ENCODE results near the gene ZNF710. TPM values are rescaled to one million over a fixed set of nuclear protein-coding genes. Genes with fewer than 3 reads are reported as not detected.

ZNF710 gene
- total RNA-seq, 1 experiment from 2014 or later = 10.0 TPM

DNA sequence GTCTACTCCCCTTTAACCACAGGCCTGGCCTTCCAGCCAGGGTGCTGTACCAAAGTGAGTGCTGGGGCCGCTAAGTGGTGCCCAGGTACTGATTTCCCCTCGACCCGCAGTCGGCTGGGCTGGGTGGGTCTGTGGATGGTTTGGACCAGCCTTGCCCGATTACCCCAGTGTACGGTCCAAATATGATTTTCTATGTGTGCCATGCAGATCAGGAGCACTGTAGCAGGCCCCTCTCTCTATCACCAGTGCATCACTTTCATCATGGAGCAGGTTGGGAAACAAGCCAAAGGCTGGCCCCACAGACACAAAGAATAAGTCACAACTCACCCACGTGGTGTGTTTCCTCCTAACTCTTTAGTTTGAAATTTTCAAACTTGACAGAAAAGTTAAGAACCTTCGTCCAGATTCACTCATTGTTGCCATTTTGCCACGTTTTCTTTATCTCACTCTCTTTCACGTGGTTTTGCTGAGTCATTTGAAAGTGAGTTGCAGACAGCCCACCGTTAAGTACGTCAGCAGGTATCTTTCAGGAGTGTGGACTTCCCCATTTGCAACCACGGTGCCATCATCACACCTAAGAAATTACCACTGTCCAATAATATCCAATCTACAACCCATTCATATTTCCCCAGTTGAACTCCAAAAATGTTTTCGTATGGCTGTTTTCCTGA, 37.0 kb downstream of the ZNF710 start (continued):
- TF ChIP-seq CEBPB (IDR thresholded peaks at IDR 0.05; ENCODE audit: low read depth) (no peak), EZH2phosphoT487 (IDR thresholded peaks at IDR 0.05; ENCODE audit: borderline replicate concordance) (no peak)

DNA sequence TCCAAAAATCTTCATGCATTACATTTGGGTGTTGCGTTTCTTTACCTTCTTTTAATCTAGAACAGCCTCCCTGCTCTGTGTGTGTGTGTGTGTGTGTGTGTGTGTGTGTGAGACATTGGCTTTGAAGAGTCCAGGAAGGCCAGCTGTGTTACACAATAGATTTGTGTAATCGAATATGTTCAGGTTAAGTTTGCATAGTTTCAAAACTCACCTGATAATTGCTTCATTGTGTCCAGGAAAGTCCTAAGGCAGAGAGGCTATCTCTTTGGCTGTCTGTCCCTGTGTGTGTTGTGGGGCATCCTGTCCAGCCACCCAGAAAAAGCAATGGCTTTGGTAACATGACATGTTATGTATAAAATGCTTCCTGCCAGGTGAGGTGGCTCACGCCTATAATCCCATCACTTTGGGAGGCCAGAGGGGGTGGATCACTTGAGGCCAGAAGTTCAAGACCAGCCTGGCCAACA, 37.5 kb downstream of the ZNF710 start:
- no peak for ATAC-seq
- Histone ChIP-seq H3K27ac (ENCODE audit: low read depth, low read length) (no peak overlapping the region), H4K20me1 (ENCODE audit: insufficient read depth) (no peaks in the 10 kb centered on the region), H3K36me3 (ENCODE audit: control insufficient read depth in 1 of 2, insufficient read depth in 2 of 2, low read length in 2 of 2) (no peaks in the 10 kb centered on the region), H3K4me3 (replicated peaks in 1 of 2; ENCODE audit: low read depth in 1 of 2, low read length in 2 of 2) (no peak overlapping the region), H3K9ac (ENCODE audit: low read length) (no peak overlapping the region), H3K79me2 (ENCODE audit: insufficient read depth, low read length) (no peaks in the 10 kb centered on the region), H2AFZ (ENCODE audit: low read depth, low read length, poor library complexity, severe bottlenecking) (no peak overlapping the region), H3K4me2 (ENCODE audit: low read length) (no peak overlapping the region), H3K4me1 (ENCODE audit: control insufficient read depth in 1 of 2, insufficient read depth in 2 of 2, low read length in 2 of 2) (peaks cover 7 to 34% of the 10 kb centered on the region in 2 experiments), H3K9me2 (ENCODE audit: insufficient read depth) (no peaks in the 10 kb centered on the region), H3K9me3 (ENCODE audit: control insufficient read depth in 1 of 2, insufficient read depth in 1 of 2, low read depth in 1 of 2, low read length in 2 of 2) (no peaks in the 10 kb centered on the region), H3K27me3 (ENCODE audit: insufficient read depth, low read length) (no peaks in the 10 kb centered on the region)
- RAD21 ChIA-PET (ENCODE audit: low non-redundant PET in 1 of 2, low total read pairs in 2 of 2, uncharacterized antibody in 2 of 2, unreplicated experiment in 2 of 2) = no interaction called here
- DNase-seq (ENCODE audit: low read depth, low spot score) = no peak
- intact Hi-C loops (cut with micrococcal nuclease) = no loop called here
- CTCF ChIA-PET = no interaction called here
- POLR2A ChIA-PET = no interaction called here
- TF ChIP-seq, protein P1, sequence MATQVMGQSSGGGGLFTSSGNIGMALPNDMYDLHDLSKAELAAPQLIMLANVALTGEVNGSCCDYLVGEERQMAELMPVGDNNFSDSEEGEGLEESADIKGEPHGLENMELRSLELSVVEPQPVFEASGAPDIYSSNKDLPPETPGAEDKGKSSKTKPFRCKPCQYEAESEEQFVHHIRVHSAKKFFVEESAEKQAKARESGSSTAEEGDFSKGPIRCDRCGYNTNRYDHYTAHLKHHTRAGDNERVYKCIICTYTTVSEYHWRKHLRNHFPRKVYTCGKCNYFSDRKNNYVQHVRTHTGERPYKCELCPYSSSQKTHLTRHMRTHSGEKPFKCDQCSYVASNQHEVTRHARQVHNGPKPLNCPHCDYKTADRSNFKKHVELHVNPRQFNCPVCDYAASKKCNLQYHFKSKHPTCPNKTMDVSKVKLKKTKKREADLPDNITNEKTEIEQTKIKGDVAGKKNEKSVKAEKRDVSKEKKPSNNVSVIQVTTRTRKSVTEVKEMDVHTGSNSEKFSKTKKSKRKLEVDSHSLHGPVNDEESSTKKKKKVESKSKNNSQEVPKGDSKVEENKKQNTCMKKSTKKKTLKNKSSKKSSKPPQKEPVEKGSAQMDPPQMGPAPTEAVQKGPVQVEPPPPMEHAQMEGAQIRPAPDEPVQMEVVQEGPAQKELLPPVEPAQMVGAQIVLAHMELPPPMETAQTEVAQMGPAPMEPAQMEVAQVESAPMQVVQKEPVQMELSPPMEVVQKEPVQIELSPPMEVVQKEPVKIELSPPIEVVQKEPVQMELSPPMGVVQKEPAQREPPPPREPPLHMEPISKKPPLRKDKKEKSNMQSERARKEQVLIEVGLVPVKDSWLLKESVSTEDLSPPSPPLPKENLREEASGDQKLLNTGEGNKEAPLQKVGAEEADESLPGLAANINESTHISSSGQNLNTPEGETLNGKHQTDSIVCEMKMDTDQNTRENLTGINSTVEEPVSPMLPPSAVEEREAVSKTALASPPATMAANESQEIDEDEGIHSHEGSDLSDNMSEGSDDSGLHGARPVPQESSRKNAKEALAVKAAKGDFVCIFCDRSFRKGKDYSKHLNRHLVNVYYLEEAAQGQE (IDR thresholded peaks at IDR 0.05; ENCODE audit: low read depth) = no peak
- TF ChIP-seq SRF (IDR thresholded peaks at IDR 0.05; ENCODE audit: low read depth) (no peak), CEBPB (IDR thresholded peaks at IDR 0.05; ENCODE audit: low read depth) (no peak), POLR2AphosphoS5 (IDR thresholded peaks at IDR 0.05; ENCODE audit: low read depth, low read length) (no peak), EGR1 (IDR thresholded peaks at IDR 0.05; ENCODE audit: low read depth) (no peak), SIN3A (IDR thresholded peaks at IDR 0.05; ENCODE audit: low read depth) (no peak), POLR2A (IDR thresholded peaks at IDR 0.05; ENCODE audit: borderline replicate concordance, extremely low read depth, insufficient read depth, insufficient read length) (no peak), JUND (IDR thresholded peaks at IDR 0.05) (no peak), SP1 (IDR thresholded peaks at IDR 0.05; ENCODE audit: low read depth) (no peak), ZNF274 (IDR thresholded peaks at IDR 0.05; ENCODE audit: low read depth, low read length) (no peak), EZH2 (IDR thresholded peaks at IDR 0.05) (no peak), ZFX (IDR thresholded peaks at IDR 0.05) (no peak), RAD21 (IDR thresholded peaks at IDR 0.05; ENCODE audit: low read depth) (no peak), YY1 (IDR thresholded peaks at IDR 0.05; ENCODE audit: extremely low read depth, insufficient replicate concordance, low read depth, low read length) (no peak), FOSL1 (IDR thresholded peaks at IDR 0.05; ENCODE audit: low read depth) (no peak), TCF7L2 (IDR thresholded peaks at IDR 0.05; ENCODE audit: borderline replicate concordance, extremely low read depth, insufficient read depth, insufficient read length) (no peak), CBX3 (IDR thresholded peaks at IDR 0.05; ENCODE audit: low read depth) (no peak)
- TF ChIP-seq, protein P2, sequence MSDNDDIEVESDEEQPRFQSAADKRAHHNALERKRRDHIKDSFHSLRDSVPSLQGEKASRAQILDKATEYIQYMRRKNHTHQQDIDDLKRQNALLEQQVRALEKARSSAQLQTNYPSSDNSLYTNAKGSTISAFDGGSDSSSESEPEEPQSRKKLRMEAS (IDR thresholded peaks at IDR 0.05) = no peak
- TF ChIP-seq, protein P3, sequence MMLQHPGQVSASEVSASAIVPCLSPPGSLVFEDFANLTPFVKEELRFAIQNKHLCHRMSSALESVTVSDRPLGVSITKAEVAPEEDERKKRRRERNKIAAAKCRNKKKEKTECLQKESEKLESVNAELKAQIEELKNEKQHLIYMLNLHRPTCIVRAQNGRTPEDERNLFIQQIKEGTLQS (IDR thresholded peaks at IDR 0.05) = no peak
- BruUV-seq (replicated peaks) = no TSS peak
